Spleen (tissue), 7 donors: ENCODE results near the gene CASP8AP2.

Source experiments
- CTCF ChIP-seq, 11 experiments: fragments of 200-600 bp in 7 of 11; fragments of 450-650 bp in 4 of 11; sonication (generic) in 4 of 11; IDR thresholded peaks in 8 of 11; conservative IDR thresholded peaks in 3 of 11; 1 replicate in 7 of 11; 2 replicates in 4 of 11; pipeline versions ENCODE4 v1.4.0 to v1.8.0; 2016 to 2021; ENCODE audit warnings: antibody characterized with exemption in 11 of 11, inconsistent platforms in 4 of 11, mild to moderate bottlenecking in 1 of 11
- POLR2A ChIP-seq, 3 donors: fragments of 450-650 bp; IDR thresholded peaks; one replicate each; pipeline ENCODE4 v1.5.1; 2017; ENCODE audit warnings: antibody characterized with exemption in 3 of 3, mild to moderate bottlenecking in 1 of 3
- donor health status: DM: no; HTN: no; CAD: no; lungs with moderate emphysema.
- donor health status: DM: no; HTN: no; CAD: no.
- donor health status: DM: no; HTN: no; CAD: no.

- TF ChIP-seq CTCF (IDR thresholded peaks at IDR 0.05 in 8 of 11, conservative IDR thresholded peaks at IDR 0.05 in 3 of 11): no peak
- TF ChIP-seq POLR2A (IDR thresholded peaks at IDR 0.05): no peak
Observed at GRCh38 chr6:89805814-89806371, 23.8 kb upstream of the CASP8AP2 start.
